NCI-H460 (cell line): ENCODE results near the gene FSTL1. TPM values are rescaled to one million over a fixed set of nuclear protein-coding genes. Genes with fewer than 3 reads are reported as not detected.
"Not testable (repeated sequence)": the region's sequence is repeated elsewhere in the genome, so short reads cannot be mapped to it uniquely, and the experiment has no call there.

Experiments used
- DNase-seq: peaks from one replicate; pipeline ENCODE4 v3.0.0-alpha.2; 2016; ENCODE audit warnings: low read depth; ENCODE audit errors: extremely low read depth
- total RNA-seq: library from RNA; depleted of rRNA; stranded (reverse); fragments of >200 nt; shearing (Covaris generic); gene quantifications from 2 replicates; pipeline ENCODE4 v1.2.3, GENCODE V29; 2014

FSTL1 gene
- total RNA-seq, 1 experiment from 2014 or later: 101 TPM

- peak; percentile 50 for DNase-seq
Observed at GRCh38 chr3:120418866-120419490, 31.8 kb downstream of the FSTL1 start.

GRCh38 chr3:120418446-120418845 is 32.3 kb downstream of the FSTL1 start:
- peak; percentile 29 for DNase-seq

GRCh38 chr3:120417272-120417911 is 33.4 kb downstream of the FSTL1 start:
- peak; percentile 93 for DNase-seq

- no peak for DNase-seq
Observed at GRCh38 chr3:120416868-120417267, 33.9 kb downstream of the FSTL1 start.

- DNase-seq: no peak
Observed at GRCh38 chr3:120415756-120416155, 35.0 kb downstream of the FSTL1 start.

- DNase-seq: no peak
Observed at GRCh38 chr3:120410541-120410940, 40.3 kb downstream of the FSTL1 start.

GRCh38 chr3:120410116-120410515 is 40.7 kb downstream of the FSTL1 start:
- no peak for DNase-seq

- DNase-seq: no peak
Observed at GRCh38 chr3:120407508-120408287, 43.1 kb downstream of the FSTL1 start.

- no peak for DNase-seq
Observed at GRCh38 chr3:120404876-120405275, 45.9 kb downstream of the FSTL1 start.

GRCh38 chr3:120402257-120402656 is 48.5 kb downstream of the FSTL1 start:
- no peak for DNase-seq

GRCh38 chr3:120399372-120399771 is 51.4 kb downstream of the FSTL1 start:
- no peak for DNase-seq

GRCh38 chr3:120396469-120396868 is 54.3 kb downstream of the FSTL1 start:
- DNase-seq: no peak

GRCh38 chr3:120394347-120394746 is 56.4 kb downstream of the FSTL1 start:
- no peak for DNase-seq

- DNase-seq: no peak
Observed at GRCh38 chr3:120393761-120394160, 57.0 kb downstream of the FSTL1 start.

GRCh38 chr3:120393243-120393642 is 57.5 kb downstream of the FSTL1 start:
- no peak for DNase-seq

- no peak for DNase-seq
Observed at GRCh38 chr3:120382941-120383447, 67.8 kb downstream of the FSTL1 start.

GRCh38 chr3:120381503-120381902 is 69.3 kb downstream of the FSTL1 start:
- no peak for DNase-seq

GRCh38 chr3:120377948-120378347 is 72.8 kb downstream of the FSTL1 start:
- not testable (repeated sequence) for DNase-seq

- DNase-seq: no peak
Observed at GRCh38 chr3:120370463-120370862, 80.3 kb downstream of the FSTL1 start.

- no peak for DNase-seq
Observed at GRCh38 chr3:120369037-120369467, 81.7 kb downstream of the FSTL1 start.

- DNase-seq: no peak
Observed at GRCh38 chr3:120368172-120368571, 82.6 kb downstream of the FSTL1 start.
